Measurements from ENCODE around the gene ZMYND11. TPM values are rescaled to one million over a fixed set of nuclear protein-coding genes. Genes with fewer than 3 reads are reported as not detected.

The ZMYND11 gene
- total and polyA plus RNA-seq, 4 donors = 29.5 to 78.3 (median 43.2) TPM

GRCh38 chr10:92153-92552, 43.1 kb upstream of the ZMYND11 start:
- ATAC-seq (ENCODE audit: insufficient read depth, low FRiP score) (no peak), DNase-seq (peak in 1 of 3 donors; percentile 25)
- no peak overlapping the region for H3K4me3 ChIP-seq
- no peaks in the 10 kb centered on the region for H3K36me3 ChIP-seq (ENCODE audit: control insufficient read depth in 4 of 4, insufficient read depth in 4 of 4, low read length in 4 of 4)
- H3K9me3 ChIP-seq (ENCODE audit: control insufficient read depth in 4 of 4, insufficient read depth in 3 of 4, low read length in 3 of 4) = peaks cover 0 to 13% (median 7%) of the 10 kb centered on the region in 4 donors
- TF ChIP-seq CTCF (IDR thresholded peaks at IDR 0.05; ENCODE audit: control extremely low read depth, extremely low read depth) = no peak
- peaks cover 0 to 7% (median 0%) of the 10 kb centered on the region in 5 donors for H3K4me1 ChIP-seq (ENCODE audit: control insufficient read depth in 5 of 5, insufficient read depth in 5 of 5, low read length in 5 of 5)
- H3K27me3 ChIP-seq (ENCODE audit: control insufficient read depth in 3 of 3, insufficient read depth in 3 of 3, low read length in 2 of 3) = peaks cover 0 to 2% (median 0%) of the 10 kb centered on the region in 3 donors
- H3K27ac ChIP-seq (ENCODE audit: low read depth in 1 of 2, low read length in 1 of 2) = peak overlapping the region in 1 of 2 donors; percentile 66
- 68 to 82% methylated on average over 4 of the region's 4 CpGs for WGBS, 2 donors
- no peak overlapping the region for H3K9ac ChIP-seq (ENCODE audit: insufficient read depth in 1 of 2, low read length in 2 of 2)

DNA sequence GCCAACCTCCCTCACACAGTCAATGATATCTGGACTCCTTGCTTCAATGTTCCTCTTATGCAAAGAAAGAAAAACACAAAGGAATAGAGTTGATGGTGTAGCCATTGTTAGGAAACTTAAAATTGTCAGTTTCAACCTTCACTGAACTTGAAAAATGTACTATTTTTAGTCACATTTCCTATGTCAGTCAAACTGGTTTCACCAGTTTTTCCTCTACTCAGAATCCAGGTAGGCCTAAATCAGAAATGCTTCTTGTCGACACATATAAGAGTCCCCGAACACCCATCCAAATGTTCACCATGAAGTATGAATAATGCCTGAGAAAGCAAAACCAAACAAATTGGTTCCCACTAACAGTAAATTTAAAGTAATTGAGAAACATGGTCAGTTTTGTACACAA, 42.4 kb upstream of the ZMYND11 start:
- DNase-seq (peak in 2 of 3 donors; percentile 51 to 76), ATAC-seq (ENCODE audit: insufficient read depth, low FRiP score) (no peak)
- Histone ChIP-seq H3K27me3 (ENCODE audit: control insufficient read depth in 3 of 3, insufficient read depth in 3 of 3, low read length in 2 of 3) (peaks cover 0 to 2% (median 0%) of the 10 kb centered on the region in 3 donors), H3K9me3 (ENCODE audit: control insufficient read depth in 4 of 4, insufficient read depth in 3 of 4, low read length in 3 of 4) (peaks cover 0 to 17% (median 8%) of the 10 kb centered on the region in 4 donors), H3K9ac (ENCODE audit: insufficient read depth in 1 of 2, low read length in 2 of 2) (no peak overlapping the region), H3K4me3 (no peak overlapping the region), H3K36me3 (ENCODE audit: control insufficient read depth in 4 of 4, insufficient read depth in 4 of 4, low read length in 4 of 4) (no peaks in the 10 kb centered on the region), H3K27ac (ENCODE audit: low read depth in 1 of 2, low read length in 1 of 2) (no peak overlapping the region), H3K4me1 (ENCODE audit: control insufficient read depth in 5 of 5, insufficient read depth in 5 of 5, low read length in 5 of 5) (peaks cover 0 to 7% (median 0%) of the 10 kb centered on the region in 5 donors)
- TF ChIP-seq CTCF (IDR thresholded peaks at IDR 0.05; ENCODE audit: control extremely low read depth, extremely low read depth) = no peak
- WGBS, 2 donors = 70 to 94% methylated on average over 2 of the region's 2 CpGs

DNA sequence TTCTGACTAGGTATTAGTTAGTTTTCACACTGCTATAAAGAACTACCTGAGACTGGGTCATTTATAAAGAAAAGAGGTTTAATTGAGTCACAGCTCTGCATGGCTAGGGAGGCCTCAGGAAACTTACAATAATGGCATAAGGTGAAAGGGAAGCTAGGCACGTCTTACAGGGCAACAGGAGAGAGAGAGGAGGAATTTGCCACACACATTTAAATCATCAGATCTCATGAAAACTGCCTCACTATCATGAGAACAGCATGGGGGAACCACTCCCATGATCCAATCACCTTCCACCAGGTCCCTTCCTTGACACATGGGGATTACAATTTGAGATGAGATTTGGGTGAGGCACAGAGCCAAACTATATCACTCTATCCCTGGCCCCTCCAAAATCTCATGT, 40.6 kb upstream of the ZMYND11 start:
- H3K4me3 ChIP-seq = no peak overlapping the region
- DNase-seq (no peak), ATAC-seq (ENCODE audit: insufficient read depth, low FRiP score) (no peak)
- no peak overlapping the region for H3K9ac ChIP-seq (ENCODE audit: insufficient read depth in 1 of 2, low read length in 2 of 2)
- H3K4me1 ChIP-seq (ENCODE audit: control insufficient read depth in 5 of 5, insufficient read depth in 5 of 5, low read length in 5 of 5) = peaks cover 0 to 7% (median 0%) of the 10 kb centered on the region in 5 donors
- WGBS, 2 donors = 31 to 35% methylated on average over 1 of the region's 1 CpG
- H3K27ac ChIP-seq (ENCODE audit: low read depth in 1 of 2, low read length in 1 of 2) = no peak overlapping the region
- H3K27me3 ChIP-seq (ENCODE audit: control insufficient read depth in 3 of 3, insufficient read depth in 3 of 3, low read length in 2 of 3) = no peaks in the 10 kb centered on the region
- TF ChIP-seq CTCF (IDR thresholded peaks at IDR 0.05; ENCODE audit: control extremely low read depth, extremely low read depth) = no peak
- peaks cover 0 to 17% (median 8%) of the 10 kb centered on the region in 4 donors for H3K9me3 ChIP-seq (ENCODE audit: control insufficient read depth in 4 of 4, insufficient read depth in 3 of 4, low read length in 3 of 4)
- H3K36me3 ChIP-seq (ENCODE audit: control insufficient read depth in 4 of 4, insufficient read depth in 4 of 4, low read length in 4 of 4) = no peaks in the 10 kb centered on the region

Data from lung (tissue), 12 donors.